Fibroblast of lung (primary cell): ENCODE results near the gene TMEM98.

Source experiments
- CTCF ChIP-seq, 2 donors: IDR thresholded peaks in 1 of 2; conservative IDR thresholded peaks in 1 of 2; 1 replicate in 1 of 2; 2 replicates in 1 of 2; pipeline ENCODE4 v1.5.1; 2011 to 2012; ENCODE audit warnings: low read length in 2 of 2, control low read depth in 1 of 2, inconsistent platforms in 1 of 2, low read depth in 1 of 2, mild to moderate bottlenecking in 1 of 2
- EZH2 ChIP-seq: IDR thresholded peaks from 2 replicates; pipeline ENCODE4 v1.5.1; 2012; ENCODE audit warnings: low read length, control low read depth, mild to moderate bottlenecking; ENCODE audit errors: missing control alignments

GRCh38 chr17:32880671-32881453 is 47.1 kb upstream of the TMEM98 start:
- TF ChIP-seq CTCF (conservative IDR thresholded peaks at IDR 0.05 in 1 of 2, IDR thresholded peaks at IDR 0.05 in 1 of 2; ENCODE audit: low read depth in 1 of 2, low read length in 2 of 2), result no peak
- TF ChIP-seq EZH2, result no peak
